ENCODE results near the gene PDE9A. TPM values are rescaled to one million over a fixed set of nuclear protein-coding genes. Genes with fewer than 3 reads are reported as not detected.
A peak's percentile ranks its signal among the peaks of the same experiment; 100 is the strongest.
"Not testable (repeated sequence)": the region's sequence is repeated elsewhere in the genome, so short reads cannot be mapped to it uniquely, and the experiment has no call there.

Gene PDE9A
- polyA plus RNA-seq, 3 donors = 36.1 to 39.0 (median 36.1) TPM

DNA sequence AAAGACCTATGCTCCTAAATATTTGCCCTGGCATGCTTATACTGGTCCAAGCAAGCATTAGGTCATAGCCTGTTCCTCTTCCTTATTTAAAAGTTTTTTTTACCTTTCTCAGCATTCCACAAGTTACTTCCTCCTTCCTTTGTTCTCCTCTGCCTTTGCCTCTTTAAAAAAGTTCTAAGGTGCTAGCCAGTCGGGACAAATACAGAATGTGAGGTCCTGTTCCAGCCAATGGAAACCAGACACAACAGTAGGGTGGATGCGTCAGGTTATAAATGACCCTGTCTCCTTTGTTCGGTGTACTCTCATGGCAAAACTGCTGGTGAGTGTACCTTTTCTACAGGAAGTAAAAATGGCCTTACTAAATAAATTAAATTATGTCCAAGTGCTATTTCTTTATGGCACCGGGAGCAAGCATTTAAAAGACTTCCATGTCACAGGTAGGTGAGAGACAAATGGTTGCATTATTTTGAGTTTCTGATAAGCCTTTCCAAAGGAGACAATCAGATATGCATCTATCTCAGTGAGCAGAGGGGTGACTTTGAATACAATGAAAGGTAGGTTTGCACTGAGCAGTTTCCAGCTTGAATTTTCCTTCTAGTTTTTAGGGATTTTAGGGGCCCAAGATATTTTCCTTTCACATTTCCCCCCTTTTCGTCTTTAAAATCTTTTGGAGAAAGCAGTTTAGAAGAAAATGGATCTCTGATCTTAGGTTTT lies 159.3 kb downstream of the PDE9A start:
- DNase-seq (ENCODE audit: low read depth in 3 of 3, low spot score in 2 of 3) = not testable (repeated sequence)

DNA sequence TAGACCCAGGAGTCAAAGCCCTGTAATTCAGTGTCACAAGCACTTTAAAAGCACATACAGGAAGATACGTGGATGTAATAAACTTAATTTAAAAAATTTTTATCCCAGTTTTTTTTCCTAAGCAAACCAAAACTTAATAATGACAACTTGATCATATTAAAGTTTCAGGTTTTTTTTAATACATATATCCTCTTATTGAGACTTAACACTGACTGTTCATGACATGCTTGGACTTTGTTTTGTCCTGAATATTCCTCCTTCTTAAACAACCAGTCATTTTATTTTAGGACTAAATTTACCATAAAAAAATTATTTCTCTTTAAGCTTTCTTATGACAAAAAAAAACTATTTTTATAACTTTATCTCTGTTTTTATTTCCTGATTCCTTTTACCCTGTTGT lies 161.8 kb downstream of the PDE9A start:
- no peak for DNase-seq (ENCODE audit: low read depth in 3 of 3, low spot score in 2 of 3)

DNA sequence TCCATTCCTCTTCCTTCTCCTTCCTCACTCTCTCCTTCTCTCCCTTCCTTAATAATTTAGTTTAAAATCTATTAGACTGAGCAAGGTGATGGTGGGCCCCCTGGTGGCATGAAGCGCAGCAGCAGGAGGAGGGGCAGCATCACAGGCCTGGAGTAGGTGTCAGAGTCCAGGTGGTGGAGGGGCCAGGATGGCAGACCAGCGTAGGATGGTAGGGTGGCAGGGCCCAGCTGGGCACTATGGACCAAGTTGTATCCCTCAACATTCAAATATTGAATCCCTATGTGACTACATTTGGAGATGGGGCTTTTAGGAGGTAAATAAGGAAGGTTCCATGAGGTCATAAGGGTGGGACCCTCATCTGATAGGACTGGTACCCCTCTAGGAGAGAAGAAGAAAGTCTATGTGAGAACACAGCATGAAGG lies 164.9 kb downstream of the PDE9A start:
- DNase-seq (ENCODE audit: low read depth in 3 of 3, low spot score in 2 of 3) = peak in 1 of 3 donors; percentile 10

DNA sequence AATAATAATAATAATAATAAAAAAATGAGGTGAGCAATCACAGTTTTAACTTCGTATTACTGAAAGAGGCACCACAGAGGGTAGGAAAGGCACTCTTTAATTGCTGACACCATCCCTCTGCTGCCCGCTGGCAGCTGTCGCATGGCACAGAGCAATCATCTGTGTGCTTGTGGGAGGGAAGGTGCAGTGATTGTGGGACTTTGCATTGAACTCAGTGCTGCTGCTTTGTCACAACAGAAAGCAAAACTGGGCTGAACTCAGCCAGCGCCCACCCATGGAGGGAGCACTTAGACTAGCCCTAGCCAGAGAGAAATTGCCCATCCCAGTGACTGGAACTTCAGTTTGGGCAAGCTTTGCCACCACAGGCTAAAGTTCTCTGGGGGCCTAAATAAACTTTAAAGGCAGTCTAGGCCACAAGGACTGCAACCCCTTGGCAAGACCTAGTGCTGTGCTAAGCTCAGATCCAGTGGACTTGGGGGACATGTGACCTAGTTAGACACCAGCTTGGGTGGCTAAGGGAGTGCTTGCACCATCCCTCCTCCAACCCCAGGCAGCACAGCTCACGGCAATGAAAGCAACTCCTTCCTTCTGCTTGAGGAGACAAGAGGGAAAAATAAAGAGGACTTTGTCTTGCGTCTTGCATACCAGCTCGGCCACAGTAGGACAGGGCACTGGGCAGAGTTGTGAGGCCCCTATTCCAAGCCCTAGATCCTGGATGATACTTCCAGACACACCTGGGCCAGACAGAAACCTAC lies 166.6 kb downstream of the PDE9A start:
- DNase-seq (ENCODE audit: low read depth in 3 of 3, low spot score in 2 of 3) = no peak

DNA sequence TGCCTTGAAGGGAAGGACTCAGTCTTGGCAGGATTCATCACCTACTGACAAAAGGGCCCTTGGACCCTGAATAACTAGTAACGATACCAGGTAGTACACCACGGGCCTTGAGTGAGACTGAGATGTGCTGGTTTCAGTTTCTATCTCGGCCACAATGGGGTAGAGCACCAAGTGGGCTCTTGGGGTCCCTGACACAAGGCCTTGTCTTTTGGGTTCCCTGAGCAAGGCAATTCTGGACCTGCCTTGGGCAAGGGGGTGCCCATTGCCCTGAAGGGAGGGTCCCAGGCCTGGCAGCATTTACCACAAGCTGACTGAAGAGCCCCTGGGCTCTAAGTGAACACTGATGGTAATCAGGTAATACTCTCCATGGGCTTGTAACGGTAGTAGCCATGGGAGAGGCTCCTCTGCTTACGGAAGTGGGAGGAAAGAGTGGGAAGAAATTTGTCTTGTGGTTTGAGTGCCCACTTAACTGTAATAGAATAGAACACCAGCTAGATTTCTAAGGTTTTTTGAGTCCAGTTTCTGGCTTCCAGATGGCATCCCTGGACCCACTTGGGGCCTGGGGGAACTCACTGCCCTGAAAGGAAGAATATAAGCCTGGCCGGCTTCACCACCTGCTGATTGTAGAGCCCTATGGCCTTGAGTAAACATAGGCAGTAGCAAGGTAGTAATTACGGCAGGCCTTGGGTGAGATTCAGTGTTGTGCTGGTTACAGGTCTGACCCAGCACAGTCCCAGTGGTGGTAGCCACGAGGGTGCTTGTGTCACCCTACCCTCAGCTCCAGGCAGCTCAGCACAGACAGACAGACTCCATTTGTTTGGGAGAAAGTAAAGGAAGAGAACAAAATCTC lies 167.4 kb downstream of the PDE9A start:
- DNase-seq (ENCODE audit: low read depth in 3 of 3, low spot score in 2 of 3) = no peak

Other genes with a start within 250 kb of the PDE9A start
- under 1 TPM in 2 of 3 donors, not detected in 1; 0.06 to 0.15 TPM for gene UBASH3A, start 249.7 kb upstream of the PDE9A start, polyA plus RNA-seq (ENCODE audit: insufficient read length in 3 of 3)
- 10 to 100 TPM; 12.4 to 15.3 (median 15.1) TPM for gene RSPH1, start 157.4 kb upstream of the PDE9A start, polyA plus RNA-seq (ENCODE audit: insufficient read length in 3 of 3)
- 1 to 10 TPM; 5.9 to 6.8 (median 6.7) TPM for gene SLC37A1, start 139.8 kb upstream of the PDE9A start, polyA plus RNA-seq (ENCODE audit: insufficient read length in 3 of 3)
- gene WDR4, start 225.9 kb downstream of the PDE9A start, polyA plus RNA-seq (ENCODE audit: insufficient read length in 3 of 3) = 10 to 100 TPM in 1 of 3 donors, 1 to 10 TPM in 2; 7.9 to 10.0 (median 10.0) TPM
- 10 to 100 TPM; 36.9 to 39.7 (median 39.6) TPM for gene NDUFV3, start 239.7 kb downstream of the PDE9A start, polyA plus RNA-seq (ENCODE audit: insufficient read length in 3 of 3)